GM20431 (cell line): ENCODE results near the gene KCNIP4.

Experiments
- in situ Hi-C: fragments of 300-500 bp; cut with MseI, MboI; formaldehyde crosslinking; loops from one replicate; pipeline ENCODE4 v1.15.0; 2020; ENCODE audit warnings: low sequenced_read_pairs; ENCODE audit not compliant: unreplicated experiment

The KCNIP4 gene

GRCh38 chr4:20944451-20944850, 1004.1 kb downstream of the KCNIP4 start:
- in situ Hi-C loops, result no loop called here

GRCh38 chr4:20938204-20938603, 1010.4 kb downstream of the KCNIP4 start:
- in situ Hi-C loops, result no loop called here

- in situ Hi-C loops, result no loop called here
These were observed 1022.0 kb downstream of the KCNIP4 start for GRCh38 chr4:20926529-20926928.

- in situ Hi-C loops, result no loop called here
These were observed 1023.4 kb downstream of the KCNIP4 start for GRCh38 chr4:20925176-20925575.

GRCh38 chr4:20922962-20923361, 1025.6 kb downstream of the KCNIP4 start:
- in situ Hi-C loops, result no loop called here

- in situ Hi-C loops, result no loop called here
These were observed 1032.5 kb downstream of the KCNIP4 start for GRCh38 chr4:20916106-20916505.

GRCh38 chr4:20904966-20905365, 1043.6 kb downstream of the KCNIP4 start:
- in situ Hi-C loops, result no loop called here

GRCh38 chr4:20901851-20902250, 1046.7 kb downstream of the KCNIP4 start:
- in situ Hi-C loops, result no loop called here

GRCh38 chr4:20899591-20899990, 1049.0 kb downstream of the KCNIP4 start:
- in situ Hi-C loops, result no loop called here

GRCh38 chr4:20895988-20896387, 1052.6 kb downstream of the KCNIP4 start:
- in situ Hi-C loops, result no loop called here

- in situ Hi-C loops, result no loop called here
These were observed 1053.4 kb downstream of the KCNIP4 start for GRCh38 chr4:20895208-20895607.

- in situ Hi-C loops, result no loop called here
These were observed 1057.8 kb downstream of the KCNIP4 start for GRCh38 chr4:20890761-20891160.

- in situ Hi-C loops, result no loop called here
These were observed 1058.7 kb downstream of the KCNIP4 start for GRCh38 chr4:20889901-20890300.

GRCh38 chr4:20883677-20884076, 1064.9 kb downstream of the KCNIP4 start:
- in situ Hi-C loops, result no loop called here

- in situ Hi-C loops, result no loop called here
These were observed 1065.3 kb downstream of the KCNIP4 start for GRCh38 chr4:20883231-20883630.

- in situ Hi-C loops, result no loop called here
These were observed 1066.1 kb downstream of the KCNIP4 start for GRCh38 chr4:20882500-20882899.

- in situ Hi-C loops, result no loop called here
These were observed 1066.9 kb downstream of the KCNIP4 start for GRCh38 chr4:20881658-20882057.

GRCh38 chr4:20878806-20879205, 1069.8 kb downstream of the KCNIP4 start:
- in situ Hi-C loops, result no loop called here

- in situ Hi-C loops, result no loop called here
These were observed 1078.1 kb downstream of the KCNIP4 start for GRCh38 chr4:20870436-20870835.

GRCh38 chr4:20868108-20868507, 1080.5 kb downstream of the KCNIP4 start:
- in situ Hi-C loops, result no loop called here

- in situ Hi-C loops, result no loop called here
These were observed 1087.7 kb downstream of the KCNIP4 start for GRCh38 chr4:20860878-20861277.

GRCh38 chr4:20859097-20859781, 1089.3 kb downstream of the KCNIP4 start:
- in situ Hi-C loops, result no loop called here
